ENCODE results near the gene RFNG. TPM values are rescaled to one million over a fixed set of nuclear protein-coding genes. Genes with fewer than 3 reads are reported as not detected.

Gene RFNG
- total and polyA plus RNA-seq, 2 of the 13 experiments (the other 11 are each of a cell fraction or from before 2014, with no cell fraction given) = 61.4 to 64.0 TPM

DNA sequence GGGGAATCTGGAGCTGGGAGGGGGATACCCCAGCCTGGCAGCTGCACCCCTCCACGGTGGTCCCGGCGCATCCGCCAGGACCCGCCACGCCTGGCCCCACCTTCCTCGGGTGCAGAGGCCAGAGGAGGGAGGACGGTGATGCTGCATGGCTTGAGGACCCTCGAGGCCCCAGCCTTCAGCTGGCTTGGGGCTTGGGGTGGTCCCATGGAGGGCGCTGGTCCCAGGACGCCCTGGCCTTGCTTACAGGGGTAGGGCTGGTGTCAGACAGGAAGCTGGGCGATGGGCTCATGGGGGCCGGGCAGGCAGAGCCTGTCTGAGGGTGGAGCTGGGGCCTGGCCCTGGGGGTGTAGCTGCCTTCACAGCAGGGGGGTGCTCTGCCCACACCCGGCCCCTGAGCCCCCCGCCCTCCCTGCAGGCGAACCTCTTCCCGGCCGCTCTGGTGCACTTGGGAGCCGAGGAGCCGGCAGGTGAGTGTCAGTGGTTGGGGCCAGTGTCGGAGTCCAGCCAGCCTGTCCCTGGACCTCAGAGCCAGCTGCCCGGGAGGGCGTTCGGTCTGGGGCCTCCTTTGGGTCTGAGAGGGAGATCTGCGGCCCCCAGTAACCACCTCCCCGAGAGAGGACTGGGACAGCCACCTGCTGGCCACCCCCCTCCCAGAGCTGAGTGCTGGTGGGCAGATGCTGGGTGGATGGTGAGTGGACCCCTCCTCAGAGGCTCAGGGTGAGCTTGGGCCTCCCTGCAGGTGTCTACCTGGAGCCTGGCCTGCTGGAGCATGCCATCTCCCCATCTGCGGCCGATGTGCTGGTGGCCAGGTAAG, 35.3 kb downstream of the RFNG start (continued):
- TF ChIP-seq, protein P1, sequence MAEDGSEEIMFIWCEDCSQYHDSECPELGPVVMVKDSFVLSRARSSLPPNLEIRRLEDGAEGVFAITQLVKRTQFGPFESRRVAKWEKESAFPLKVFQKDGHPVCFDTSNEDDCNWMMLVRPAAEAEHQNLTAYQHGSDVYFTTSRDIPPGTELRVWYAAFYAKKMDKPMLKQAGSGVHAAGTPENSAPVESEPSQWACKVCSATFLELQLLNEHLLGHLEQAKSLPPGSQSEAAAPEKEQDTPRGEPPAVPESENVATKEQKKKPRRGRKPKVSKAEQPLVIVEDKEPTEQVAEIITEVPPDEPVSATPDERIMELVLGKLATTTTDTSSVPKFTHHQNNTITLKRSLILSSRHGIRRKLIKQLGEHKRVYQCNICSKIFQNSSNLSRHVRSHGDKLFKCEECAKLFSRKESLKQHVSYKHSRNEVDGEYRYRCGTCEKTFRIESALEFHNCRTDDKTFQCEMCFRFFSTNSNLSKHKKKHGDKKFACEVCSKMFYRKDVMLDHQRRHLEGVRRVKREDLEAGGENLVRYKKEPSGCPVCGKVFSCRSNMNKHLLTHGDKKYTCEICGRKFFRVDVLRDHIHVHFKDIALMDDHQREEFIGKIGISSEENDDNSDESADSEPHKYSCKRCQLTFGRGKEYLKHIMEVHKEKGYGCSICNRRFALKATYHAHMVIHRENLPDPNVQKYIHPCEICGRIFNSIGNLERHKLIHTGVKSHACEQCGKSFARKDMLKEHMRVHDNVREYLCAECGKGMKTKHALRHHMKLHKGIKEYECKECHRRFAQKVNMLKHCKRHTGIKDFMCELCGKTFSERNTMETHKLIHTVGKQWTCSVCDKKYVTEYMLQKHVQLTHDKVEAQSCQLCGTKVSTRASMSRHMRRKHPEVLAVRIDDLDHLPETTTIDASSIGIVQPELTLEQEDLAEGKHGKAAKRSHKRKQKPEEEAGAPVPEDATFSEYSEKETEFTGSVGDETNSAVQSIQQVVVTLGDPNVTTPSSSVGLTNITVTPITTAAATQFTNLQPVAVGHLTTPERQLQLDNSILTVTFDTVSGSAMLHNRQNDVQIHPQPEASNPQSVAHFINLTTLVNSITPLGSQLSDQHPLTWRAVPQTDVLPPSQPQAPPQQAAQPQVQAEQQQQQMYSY (CRISPR knock-in tag; IDR thresholded peaks at IDR 0.05) = no peak
- TF ChIP-seq FOXP1 (IDR thresholded peaks at IDR 0.05) (no peak), FOXP1 (CRISPR knock-in tag; IDR thresholded peaks at IDR 0.05) (no peak), ZNF674 (CRISPR knock-in tag; IDR thresholded peaks at IDR 0.05; ENCODE audit: low read depth) (no peak), NCOA1 (CRISPR knock-in tag; IDR thresholded peaks at IDR 0.05) (no peak), KLF9 (CRISPR knock-in tag; IDR thresholded peaks at IDR 0.05; ENCODE audit: low read depth) (no peak), NFE2L2 (IDR thresholded peaks at IDR 0.05; ENCODE audit: low read length) (no peak), ZNF263 (CRISPR knock-in tag; IDR thresholded peaks at IDR 0.05) (peak; percentile 69; the same call in 1 of the 2 replicates), ELF4 (CRISPR knock-in tag; IDR thresholded peaks at IDR 0.05; ENCODE audit: borderline replicate concordance) (no peak), ZNF501 (CRISPR knock-in tag; IDR thresholded peaks at IDR 0.05) (no peak), HDAC6 (IDR thresholded peaks at IDR 0.05; ENCODE audit: low read depth, low read length) (no peak), ELF1 (CRISPR knock-in tag; IDR thresholded peaks at IDR 0.05) (no peak), ZNF549 (CRISPR knock-in tag; IDR thresholded peaks at IDR 0.05) (no peak), ZNF564 (CRISPR knock-in tag; IDR thresholded peaks at IDR 0.05) (no peak)
- TF ChIP-seq, protein P2, sequence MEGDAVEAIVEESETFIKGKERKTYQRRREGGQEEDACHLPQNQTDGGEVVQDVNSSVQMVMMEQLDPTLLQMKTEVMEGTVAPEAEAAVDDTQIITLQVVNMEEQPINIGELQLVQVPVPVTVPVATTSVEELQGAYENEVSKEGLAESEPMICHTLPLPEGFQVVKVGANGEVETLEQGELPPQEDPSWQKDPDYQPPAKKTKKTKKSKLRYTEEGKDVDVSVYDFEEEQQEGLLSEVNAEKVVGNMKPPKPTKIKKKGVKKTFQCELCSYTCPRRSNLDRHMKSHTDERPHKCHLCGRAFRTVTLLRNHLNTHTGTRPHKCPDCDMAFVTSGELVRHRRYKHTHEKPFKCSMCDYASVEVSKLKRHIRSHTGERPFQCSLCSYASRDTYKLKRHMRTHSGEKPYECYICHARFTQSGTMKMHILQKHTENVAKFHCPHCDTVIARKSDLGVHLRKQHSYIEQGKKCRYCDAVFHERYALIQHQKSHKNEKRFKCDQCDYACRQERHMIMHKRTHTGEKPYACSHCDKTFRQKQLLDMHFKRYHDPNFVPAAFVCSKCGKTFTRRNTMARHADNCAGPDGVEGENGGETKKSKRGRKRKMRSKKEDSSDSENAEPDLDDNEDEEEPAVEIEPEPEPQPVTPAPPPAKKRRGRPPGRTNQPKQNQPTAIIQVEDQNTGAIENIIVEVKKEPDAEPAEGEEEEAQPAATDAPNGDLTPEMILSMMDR (CRISPR knock-in tag; IDR thresholded peaks at IDR 0.05) = no peak
- TF ChIP-seq, protein P3, sequence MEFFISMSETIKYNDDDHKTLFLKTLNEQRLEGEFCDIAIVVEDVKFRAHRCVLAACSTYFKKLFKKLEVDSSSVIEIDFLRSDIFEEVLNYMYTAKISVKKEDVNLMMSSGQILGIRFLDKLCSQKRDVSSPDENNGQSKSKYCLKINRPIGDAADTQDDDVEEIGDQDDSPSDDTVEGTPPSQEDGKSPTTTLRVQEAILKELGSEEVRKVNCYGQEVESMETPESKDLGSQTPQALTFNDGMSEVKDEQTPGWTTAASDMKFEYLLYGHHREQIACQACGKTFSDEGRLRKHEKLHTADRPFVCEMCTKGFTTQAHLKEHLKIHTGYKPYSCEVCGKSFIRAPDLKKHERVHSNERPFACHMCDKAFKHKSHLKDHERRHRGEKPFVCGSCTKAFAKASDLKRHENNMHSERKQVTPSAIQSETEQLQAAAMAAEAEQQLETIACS (CRISPR knock-in tag; IDR thresholded peaks at IDR 0.05) = no peak
- TF ChIP-seq, protein P4, sequence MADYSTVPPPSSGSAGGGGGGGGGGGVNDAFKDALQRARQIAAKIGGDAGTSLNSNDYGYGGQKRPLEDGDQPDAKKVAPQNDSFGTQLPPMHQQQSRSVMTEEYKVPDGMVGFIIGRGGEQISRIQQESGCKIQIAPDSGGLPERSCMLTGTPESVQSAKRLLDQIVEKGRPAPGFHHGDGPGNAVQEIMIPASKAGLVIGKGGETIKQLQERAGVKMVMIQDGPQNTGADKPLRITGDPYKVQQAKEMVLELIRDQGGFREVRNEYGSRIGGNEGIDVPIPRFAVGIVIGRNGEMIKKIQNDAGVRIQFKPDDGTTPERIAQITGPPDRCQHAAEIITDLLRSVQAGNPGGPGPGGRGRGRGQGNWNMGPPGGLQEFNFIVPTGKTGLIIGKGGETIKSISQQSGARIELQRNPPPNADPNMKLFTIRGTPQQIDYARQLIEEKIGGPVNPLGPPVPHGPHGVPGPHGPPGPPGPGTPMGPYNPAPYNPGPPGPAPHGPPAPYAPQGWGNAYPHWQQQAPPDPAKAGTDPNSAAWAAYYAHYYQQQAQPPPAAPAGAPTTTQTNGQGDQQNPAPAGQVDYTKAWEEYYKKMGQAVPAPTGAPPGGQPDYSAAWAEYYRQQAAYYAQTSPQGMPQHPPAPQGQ (CRISPR knock-in tag; IDR thresholded peaks at IDR 0.05; ENCODE audit: borderline replicate concordance) = no peak
